Hepatocyte (in vitro differentiated cells): ENCODE data around the gene ZBTB44.

Experiments used
- EZH2 ChIP-seq: fragments of 200-600 bp; sonication (generic); IDR thresholded peaks from 2 replicates; pipeline ENCODE4 v1.6.1; 2016; ENCODE audit warnings: antibody characterized with exemption, mild to moderate bottlenecking, borderline replicate concordance
- TF ChIP-seq, protein P1 (sequence below): fragments of 200-600 bp; sonication (generic); IDR thresholded peaks from 2 replicates; pipeline ENCODE4 v1.5.1; 2016; ENCODE audit warnings: antibody characterized with exemption, mild to moderate bottlenecking; ENCODE audit not compliant: poor library complexity

DNA sequence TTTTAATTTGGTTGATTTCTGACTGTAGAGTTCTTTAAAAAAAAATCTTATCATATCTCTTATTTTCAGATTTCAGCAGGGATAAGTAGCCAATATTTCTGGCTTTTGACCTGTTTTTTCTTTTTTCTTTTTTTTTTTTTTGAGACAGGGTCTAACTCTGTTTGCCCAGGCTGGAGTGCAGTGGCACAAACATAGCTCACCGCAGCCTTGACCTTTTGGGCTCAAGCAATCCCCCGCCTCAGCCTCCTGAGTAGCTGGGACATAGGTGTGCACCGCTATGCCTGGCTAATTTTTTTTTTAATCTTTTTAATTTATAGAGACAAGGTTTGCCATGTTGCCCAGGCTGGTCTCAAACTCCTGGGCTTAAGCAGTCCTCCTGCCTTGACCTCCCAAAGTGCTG lies 23.9 kb upstream of the ZBTB44 start:
- TF ChIP-seq, protein P1, sequence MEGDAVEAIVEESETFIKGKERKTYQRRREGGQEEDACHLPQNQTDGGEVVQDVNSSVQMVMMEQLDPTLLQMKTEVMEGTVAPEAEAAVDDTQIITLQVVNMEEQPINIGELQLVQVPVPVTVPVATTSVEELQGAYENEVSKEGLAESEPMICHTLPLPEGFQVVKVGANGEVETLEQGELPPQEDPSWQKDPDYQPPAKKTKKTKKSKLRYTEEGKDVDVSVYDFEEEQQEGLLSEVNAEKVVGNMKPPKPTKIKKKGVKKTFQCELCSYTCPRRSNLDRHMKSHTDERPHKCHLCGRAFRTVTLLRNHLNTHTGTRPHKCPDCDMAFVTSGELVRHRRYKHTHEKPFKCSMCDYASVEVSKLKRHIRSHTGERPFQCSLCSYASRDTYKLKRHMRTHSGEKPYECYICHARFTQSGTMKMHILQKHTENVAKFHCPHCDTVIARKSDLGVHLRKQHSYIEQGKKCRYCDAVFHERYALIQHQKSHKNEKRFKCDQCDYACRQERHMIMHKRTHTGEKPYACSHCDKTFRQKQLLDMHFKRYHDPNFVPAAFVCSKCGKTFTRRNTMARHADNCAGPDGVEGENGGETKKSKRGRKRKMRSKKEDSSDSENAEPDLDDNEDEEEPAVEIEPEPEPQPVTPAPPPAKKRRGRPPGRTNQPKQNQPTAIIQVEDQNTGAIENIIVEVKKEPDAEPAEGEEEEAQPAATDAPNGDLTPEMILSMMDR = no peak
- no peak for TF ChIP-seq EZH2
